HepG2 (cell line): ENCODE measurements around the gene TP53BP2. TPM values are rescaled to one million over a fixed set of nuclear protein-coding genes. Genes with fewer than 3 reads are reported as not detected.

Experiments used
- ATAC-seq: fragments of 200-7000 bp; cut with Tn5 transposase; 3 replicates; pipeline ENCODE4 v1.9.1; 2020; ENCODE audit warnings: mild to moderate bottlenecking, moderate library complexity
- BruUV-seq: library from RNA; stranded (reverse); fragments of 400-500 nt; replicated peaks from 2 replicates; lab custom pipeline; 2021; lab: Mats Ljungman, UMichigan
- CTCF ChIA-PET: fragments of 300-600 bp; formaldehyde crosslinking; extraction: SDS; loops from one replicate; lab custom pipeline; 2021; ENCODE audit warnings: low total read pairs, inconsistent platforms, low intra/inter-chr PET ratio; lab: Yijun Ruan, JAX
- POLR2A ChIA-PET: fragments of 350-600 bp; sonication (Branson Sonifier 250); formaldehyde crosslinking; loops from one replicate; lab custom pipeline; 2020; ENCODE audit warnings: antibody characterized with exemption, inconsistent platforms; lab: Yijun Ruan, JAX
- DNase-seq: peaks from one replicate; pipeline ENCODE4 v3.0.0-alpha.2; 2015; ENCODE audit warnings: low spot score
- FAIRE-seq: peaks from 3 replicates; lab custom pipeline; 2011; peaks lifted over from hg19 to GRCh38; lab: Jason Lieb, UNC
- H2AFZ ChIP-seq: one replicate; pipeline ENCODE4 v1.6.1; 2011; ENCODE audit warnings: low read length, inconsistent platforms
- H3K27ac ChIP-seq: fragments of 300-600 bp; 3 replicates; pipeline ENCODE4 v1.8.0; 2011; ENCODE audit warnings: mixed run types, mild to moderate bottlenecking, mixed read lengths, low read length, inconsistent platforms; ENCODE audit not compliant: insufficient read depth; ENCODE audit errors: extremely low read length
- H3K27me3 ChIP-seq, 2 experiments: fragments of 200-600 bp in 1 of 2; 2 replicates in 1 of 2; 3 replicates in 1 of 2; pipeline versions ENCODE4 v1.6.0 to v1.8.0; 2011; ENCODE audit warnings: low read length in 2 of 2, mild to moderate bottlenecking in 2 of 2, moderate library complexity in 2 of 2, inconsistent platforms in 1 of 2; ENCODE audit not compliant: insufficient read depth in 2 of 2, control insufficient read depth in 1 of 2
- H3K36me3 ChIP-seq, 2 experiments: fragments of 200-600 bp in 1 of 2; replicated peaks in 1 of 2; 2 replicates in 1 of 2; 3 replicates in 1 of 2; pipeline versions ENCODE4 v1.5.1 to v1.8.0; 2011; ENCODE audit warnings: low read length in 2 of 2, inconsistent platforms in 1 of 2; ENCODE audit not compliant: insufficient read depth in 2 of 2, control insufficient read depth in 1 of 2
- H3K4me1 ChIP-seq: 2 replicates; pipeline ENCODE4 v1.5.1; 2012; ENCODE audit warnings: low read length, inconsistent platforms; ENCODE audit not compliant: insufficient read depth
- H3K4me2 ChIP-seq: 2 replicates; pipeline ENCODE4 v1.6.0; 2011; ENCODE audit warnings: low read depth, low read length, inconsistent platforms
- H3K4me3 ChIP-seq, 3 experiments: fragments of 200-600 bp in 1 of 3; sonication (generic), shearing (Covaris generic) in 1 of 3; replicated peaks in 1 of 3; 2 replicates each; pipeline ENCODE4 v1.5.1; 2011 to 2016; ENCODE audit warnings: low read length in 3 of 3, inconsistent platforms in 2 of 3, low read depth in 2 of 3, mild to moderate bottlenecking in 2 of 3, control low read depth in 1 of 3, mixed read lengths in 1 of 3; ENCODE audit not compliant: insufficient read depth in 1 of 3
- H3K79me2 ChIP-seq: one replicate; pipeline ENCODE4 v1.6.1; 2011; ENCODE audit warnings: low read length, inconsistent platforms; ENCODE audit not compliant: insufficient read depth
- H3K9ac ChIP-seq: 2 replicates; pipeline ENCODE4 v1.6.0; 2011; ENCODE audit warnings: mild to moderate bottlenecking, low read depth, low read length, inconsistent platforms; ENCODE audit not compliant: insufficient read depth
- H3K9me3 ChIP-seq: 2 replicates; pipeline ENCODE4 v1.5.1; 2012; ENCODE audit warnings: mild to moderate bottlenecking, low read length
- H4K20me1 ChIP-seq: 2 replicates; pipeline ENCODE4 v1.6.0; 2011; ENCODE audit warnings: inconsistent platforms, mild to moderate bottlenecking, low read length, moderate library complexity; ENCODE audit not compliant: insufficient read depth
- ARHGAP35 ChIP-seq: sonication (generic); formaldehyde crosslinking; IDR thresholded peaks from 2 replicates; pipeline ENCODE4 v1.9.0; 2022; ENCODE audit warnings: mild to moderate bottlenecking, inconsistent platforms, moderate library complexity, missing genetic modification reagents, borderline replicate concordance
- BRD4 ChIP-seq: sonication (generic); formaldehyde crosslinking; IDR thresholded peaks from 2 replicates; pipeline ENCODE4 v1.4.0; 2020; ENCODE audit warnings: missing genetic modification reagents
- CREB1 ChIP-seq, 2 experiments: fragments of 450-650 bp in 1 of 2; IDR thresholded peaks; 2 replicates each; pipeline ENCODE4 v1.6.1; 2016 to 2017; ENCODE audit warnings: control low read depth in 1 of 2, mild to moderate bottlenecking in 1 of 2, missing compliant biosample characterization in 1 of 2, missing genetic modification characterization in 1 of 2
- ELF3 ChIP-seq: IDR thresholded peaks from 2 replicates; pipeline ENCODE4 v1.6.1; 2016; ENCODE audit warnings: missing genetic modification reagents, missing compliant biosample characterization
- GATAD2A ChIP-seq: IDR thresholded peaks from 2 replicates; pipeline ENCODE4 v1.6.1; 2016
- PPARG ChIP-seq: conservative IDR thresholded peaks from 2 replicates; pipeline ENCODE4 v1.6.1; 2016; ENCODE audit warnings: missing biosample characterization, missing genetic modification reagents
- XRCC5 ChIP-seq: fragments of 200-400 bp; formaldehyde crosslinking; optimal IDR thresholded peaks from 2 replicates; pipeline ENCODE3; 2017; ENCODE audit warnings: mild to moderate bottlenecking, low read length
- ZNF350 ChIP-seq: sonication (generic); formaldehyde crosslinking; IDR thresholded peaks from 2 replicates; pipeline ENCODE4 v1.4.0; 2020; ENCODE audit warnings: mild to moderate bottlenecking, low read depth, missing genetic modification reagents, borderline replicate concordance
- ZNF451 ChIP-seq: sonication (generic); formaldehyde crosslinking; IDR thresholded peaks from 2 replicates; pipeline ENCODE4 v1.5.0; 2020; ENCODE audit warnings: mild to moderate bottlenecking, missing genetic modification reagents
- ZNF607 ChIP-seq: sonication (generic); formaldehyde crosslinking; IDR thresholded peaks from 2 replicates; pipeline ENCODE4 v1.5.1; 2020; ENCODE audit warnings: missing genetic modification reagents, mild to moderate bottlenecking, borderline replicate concordance
- ZSCAN31 ChIP-seq: sonication (generic); formaldehyde crosslinking; IDR thresholded peaks from 2 replicates; pipeline ENCODE4 v1.5.0; 2020; ENCODE audit warnings: low read depth, mild to moderate bottlenecking, missing genetic modification reagents
- WGBS: methylation state at CpG from one replicate; pipeline ENCODE4 v1.1.6; 2017; ENCODE audit warnings: low lambda C conversion rate; 5-methylcytosine and 5-hydroxymethylcytosine counted together
- in situ Hi-C: cut with HindIII; loops from 2 replicates; pipeline ENCODE4 v1.10.0; 2017; ENCODE audit warnings: low pct_unique_long_range_greater_than_20kb; ENCODE audit not compliant: extremely low pct_ligation_motif_present
- intact Hi-C: fragments of 100-400 bp; cut with micrococcal nuclease; formaldehyde crosslinking; loops from one replicate; pipeline ENCODE4 v1.10.0; 2022; ENCODE audit not compliant: unreplicated experiment
- polyA plus RNA-seq, 8 experiments: library from polyadenylated mRNA; depleted of rRNA in 3 of 8; stranded (reverse) in 7 of 8; unstranded in 1 of 8; fragments of >200 nt; fragmentation: Illumina TruSeq in 4 of 8; extraction: Trizol in 4 of 8; gene quantifications; 2 replicates each; pipeline versions ENCODE4 v1.2.1 to v1.2.3, GENCODE V29; 2011 to 2016; ENCODE audit warnings: low read depth in 4 of 8, missing spikeins in 1 of 8, mixed read lengths in 1 of 8; ENCODE audit not compliant: insufficient read depth in 1 of 8
- total RNA-seq, 5 experiments: library from RNA; depleted of rRNA; stranded (reverse); fragments of >200 nt; fragmentation: Illumina TruSeq; extraction: Trizol; gene quantifications; 2 replicates each; pipeline ENCODE4 v1.2.3, GENCODE V29; 2016; ENCODE audit warnings: low read depth in 1 of 5
- TF ChIP-seq, protein P1 (sequence below): sonication (generic); formaldehyde crosslinking; IDR thresholded peaks from 2 replicates; pipeline ENCODE4 v1.5.0; 2020; ENCODE audit warnings: mild to moderate bottlenecking, missing genetic modification reagents, borderline replicate concordance
- TF ChIP-seq, protein P2 (sequence below): sonication (generic); formaldehyde crosslinking; IDR thresholded peaks from 2 replicates; pipeline ENCODE4 v1.4.0; 2020; ENCODE audit warnings: missing genetic modification reagents, borderline replicate concordance
- TF ChIP-seq, protein P3 (sequence below): sonication (generic); formaldehyde crosslinking; IDR thresholded peaks from 2 replicates; pipeline ENCODE4 v1.5.1; 2020; ENCODE audit warnings: mild to moderate bottlenecking, missing genetic modification reagents

Gene TP53BP2
- total and polyA plus RNA-seq, 2 of the 13 experiments (the other 11 are each of a cell fraction or from before 2014, with no cell fraction given), result 10.0 to 14.0 TPM

DNA sequence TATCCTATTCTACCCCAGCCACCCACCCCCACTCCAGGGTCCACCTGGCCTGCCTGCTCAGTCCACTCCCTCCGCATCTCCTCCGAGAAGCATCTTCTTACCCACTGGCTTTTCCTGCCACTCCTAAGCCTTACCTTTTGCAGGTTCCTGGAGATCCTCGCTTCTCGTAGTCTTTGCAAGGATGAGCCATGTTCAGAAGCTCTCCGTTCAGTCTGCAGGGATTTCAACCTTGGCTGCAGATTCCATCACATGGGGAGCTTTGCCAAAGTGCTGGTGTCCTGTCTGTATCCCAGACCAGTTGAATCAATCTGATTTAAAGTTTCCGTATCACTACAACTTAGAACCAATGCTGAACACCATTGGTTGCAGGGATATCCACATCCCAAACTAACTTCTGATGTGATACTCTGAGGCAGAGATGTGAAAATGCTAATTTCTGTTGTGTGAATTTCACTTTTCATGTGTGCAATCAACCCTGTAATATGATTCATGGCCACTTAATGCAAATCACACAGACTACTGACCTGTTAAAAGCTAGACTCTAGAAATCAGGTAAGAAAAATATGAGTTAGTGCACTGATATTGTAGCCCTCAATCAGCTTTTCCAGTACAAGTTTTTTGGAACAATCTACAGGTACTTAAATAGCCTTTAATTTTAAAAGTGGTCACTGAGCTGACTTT lies 71.5 kb downstream of the TP53BP2 start (continued):
- TF ChIP-seq, protein P1, sequence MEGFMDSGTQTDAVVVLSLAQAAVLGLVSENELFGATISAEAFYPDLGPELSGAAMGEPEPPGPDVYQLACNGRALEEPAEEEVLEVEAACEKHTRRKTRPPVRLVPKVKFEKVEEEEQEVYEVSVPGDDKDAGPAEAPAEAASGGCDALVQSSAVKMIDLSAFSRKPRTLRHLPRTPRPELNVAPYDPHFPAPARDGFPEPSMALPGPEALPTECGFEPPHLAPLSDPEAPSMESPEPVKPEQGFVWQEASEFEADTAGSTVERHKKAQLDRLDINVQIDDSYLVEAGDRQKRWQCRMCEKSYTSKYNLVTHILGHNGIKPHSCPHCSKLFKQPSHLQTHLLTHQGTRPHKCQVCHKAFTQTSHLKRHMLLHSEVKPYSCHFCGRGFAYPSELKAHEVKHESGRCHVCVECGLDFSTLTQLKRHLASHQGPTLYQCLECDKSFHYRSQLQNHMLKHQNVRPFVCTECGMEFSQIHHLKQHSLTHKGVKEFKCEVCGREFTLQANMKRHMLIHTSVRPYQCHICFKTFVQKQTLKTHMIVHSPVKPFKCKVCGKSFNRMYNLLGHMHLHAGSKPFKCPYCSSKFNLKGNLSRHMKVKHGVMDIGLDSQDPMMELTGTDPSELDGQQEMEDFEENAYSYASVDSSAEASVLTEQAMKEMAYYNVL (CRISPR knock-in tag), result no peak
- TF ChIP-seq, protein P2, sequence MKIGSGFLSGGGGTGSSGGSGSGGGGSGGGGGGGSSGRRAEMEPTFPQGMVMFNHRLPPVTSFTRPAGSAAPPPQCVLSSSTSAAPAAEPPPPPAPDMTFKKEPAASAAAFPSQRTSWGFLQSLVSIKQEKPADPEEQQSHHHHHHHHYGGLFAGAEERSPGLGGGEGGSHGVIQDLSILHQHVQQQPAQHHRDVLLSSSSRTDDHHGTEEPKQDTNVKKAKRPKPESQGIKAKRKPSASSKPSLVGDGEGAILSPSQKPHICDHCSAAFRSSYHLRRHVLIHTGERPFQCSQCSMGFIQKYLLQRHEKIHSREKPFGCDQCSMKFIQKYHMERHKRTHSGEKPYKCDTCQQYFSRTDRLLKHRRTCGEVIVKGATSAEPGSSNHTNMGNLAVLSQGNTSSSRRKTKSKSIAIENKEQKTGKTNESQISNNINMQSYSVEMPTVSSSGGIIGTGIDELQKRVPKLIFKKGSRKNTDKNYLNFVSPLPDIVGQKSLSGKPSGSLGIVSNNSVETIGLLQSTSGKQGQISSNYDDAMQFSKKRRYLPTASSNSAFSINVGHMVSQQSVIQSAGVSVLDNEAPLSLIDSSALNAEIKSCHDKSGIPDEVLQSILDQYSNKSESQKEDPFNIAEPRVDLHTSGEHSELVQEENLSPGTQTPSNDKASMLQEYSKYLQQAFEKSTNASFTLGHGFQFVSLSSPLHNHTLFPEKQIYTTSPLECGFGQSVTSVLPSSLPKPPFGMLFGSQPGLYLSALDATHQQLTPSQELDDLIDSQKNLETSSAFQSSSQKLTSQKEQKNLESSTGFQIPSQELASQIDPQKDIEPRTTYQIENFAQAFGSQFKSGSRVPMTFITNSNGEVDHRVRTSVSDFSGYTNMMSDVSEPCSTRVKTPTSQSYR, result no peak
- TF ChIP-seq CREB1 (IDR thresholded peaks at IDR 0.05), result no peak
- no peak for TF ChIP-seq CREB1 (CRISPR knock-in tag; IDR thresholded peaks at IDR 0.05)
- TF ChIP-seq ZSCAN31 (CRISPR knock-in tag), result no peak

GRCh38 chr1:223772771-223773160 lies 73.0 kb downstream of the TP53BP2 start:
- intact Hi-C loops, result no loop called here

More at GRCh38 chr1:223772771-223773160, 73.0 kb downstream of the TP53BP2 start:
- no TSS peak for BruUV-seq
- DNase-seq (no peak), ATAC-seq (no peak), FAIRE-seq (no peak)
- TF ChIP-seq CREB1 (IDR thresholded peaks at IDR 0.05) (no peak), CREB1 (CRISPR knock-in tag; IDR thresholded peaks at IDR 0.05) (no peak), BRD4 (CRISPR knock-in tag) (no peak), ELF3 (CRISPR knock-in tag) (no peak), PPARG (CRISPR knock-in tag) (no peak), ZNF607 (CRISPR knock-in tag) (no peak), ARHGAP35 (CRISPR knock-in tag) (no peak), XRCC5 (no peak), ZNF350 (CRISPR knock-in tag) (no peak), GATAD2A (CRISPR knock-in tag) (no peak), ZNF451 (no peak)
- TF ChIP-seq, protein P3, sequence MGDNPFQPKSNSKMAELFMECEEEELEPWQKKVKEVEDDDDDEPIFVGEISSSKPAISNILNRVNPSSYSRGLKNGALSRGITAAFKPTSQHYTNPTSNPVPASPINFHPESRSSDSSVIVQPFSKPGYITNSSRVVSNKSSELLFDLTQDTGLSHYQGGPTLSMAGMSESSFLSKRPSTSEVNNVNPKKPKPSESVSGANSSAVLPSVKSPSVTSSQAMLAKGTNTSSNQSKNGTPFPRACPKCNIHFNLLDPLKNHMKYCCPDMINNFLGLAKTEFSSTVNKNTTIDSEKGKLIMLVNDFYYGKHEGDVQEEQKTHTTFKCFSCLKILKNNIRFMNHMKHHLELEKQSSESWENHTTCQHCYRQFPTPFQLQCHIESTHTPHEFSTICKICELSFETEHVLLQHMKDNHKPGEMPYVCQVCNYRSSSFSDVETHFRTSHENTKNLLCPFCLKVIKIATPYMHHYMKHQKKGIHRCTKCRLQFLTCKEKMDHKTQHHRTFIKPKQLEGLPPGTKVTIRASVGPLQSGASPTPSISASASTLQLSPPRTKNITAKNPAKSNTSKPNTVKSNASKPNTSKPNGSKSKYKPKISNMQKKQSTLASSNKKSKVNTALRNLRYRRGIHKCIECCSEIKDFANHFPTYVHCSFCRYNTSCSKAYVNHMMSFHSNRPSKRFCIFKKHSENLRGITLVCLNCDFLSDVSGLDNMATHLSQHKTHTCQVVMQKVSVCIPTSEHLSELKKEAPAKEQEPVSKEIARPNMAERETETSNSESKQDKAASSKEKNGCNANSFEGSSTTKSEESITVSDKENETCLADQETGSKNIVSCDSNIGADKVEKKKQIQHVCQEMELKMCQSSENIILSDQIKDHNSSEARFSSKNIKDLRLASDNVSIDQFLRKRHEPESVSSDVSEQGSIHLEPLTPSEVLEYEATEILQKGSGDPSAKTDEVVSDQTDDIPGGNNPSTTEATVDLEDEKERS (CRISPR knock-in tag), result no peak
- Histone ChIP-seq H3K9ac (no peak overlapping the region), H3K79me2 (no peaks in the 10 kb centered on the region), H3K27ac (no peak overlapping the region), H4K20me1 (no peaks in the 10 kb centered on the region), H3K4me3 (no peak overlapping the region), H2AFZ (no peak overlapping the region), H3K36me3 (peaks cover 0 to 12% of the 10 kb centered on the region in 2 experiments; a peak in 2 of 5 replicates), H3K4me1 (no peaks in the 10 kb centered on the region), H3K4me2 (no peak overlapping the region), H3K9me3 (no peaks in the 10 kb centered on the region), H3K27me3 (no peaks in the 10 kb centered on the region)
- CTCF ChIA-PET, result no interaction called here
- in situ Hi-C loops, result no loop called here
- 94% methylated on average over 5 of the region's 5 CpGs for WGBS
- POLR2A ChIA-PET, result no interaction called here
